ENCODE data around the gene F7. TPM values are rescaled to one million over a fixed set of nuclear protein-coding genes. Genes with fewer than 3 reads are reported as not detected.

F7 gene
- total RNA-seq, 2 experiments from 2014 or later: 0.20 to 0.45 TPM

DNA sequence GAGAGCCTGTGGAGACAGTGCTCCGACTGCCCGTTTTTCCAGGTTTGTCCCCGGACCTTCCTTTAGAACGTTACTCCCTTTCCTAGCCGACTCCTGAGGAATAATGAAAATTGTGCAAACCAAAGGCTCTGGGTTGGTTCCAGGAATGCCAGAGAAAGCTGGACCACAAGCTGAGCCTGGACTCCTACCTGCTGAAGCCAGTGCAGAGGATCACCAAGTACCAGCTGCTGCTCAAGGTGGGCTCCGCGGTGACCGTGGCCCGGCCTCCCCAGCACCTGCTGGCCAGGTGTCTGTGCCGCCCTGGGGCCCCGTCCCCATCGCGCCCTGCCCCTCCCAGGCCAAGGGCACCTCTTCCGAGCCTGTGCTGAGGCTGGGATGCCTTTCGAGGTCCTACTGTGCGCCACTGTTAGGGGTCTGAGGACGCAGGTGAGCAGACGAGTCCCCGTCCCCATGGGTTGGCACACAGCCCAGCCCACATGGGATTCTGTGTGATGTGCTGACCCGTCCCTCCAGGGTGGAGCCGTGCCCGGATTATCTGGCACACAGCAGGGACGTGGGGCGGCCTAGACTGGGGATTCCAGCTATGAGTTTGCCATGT lies 20.5 kb upstream of the F7 start:
- Mint-ChIP-seq H3K4me1 (ENCODE audit: low read depth) (no peaks in the 10 kb centered on the region), H3K36me3 (ENCODE audit: low read depth) (no peaks in the 10 kb centered on the region), H3K27me3 (no peaks in the 10 kb centered on the region), H3K4me3 (no peak overlapping the region), H3K9me3 (no peaks in the 10 kb centered on the region), H3K27ac (no peak overlapping the region)
- intact Hi-C loops (cut with micrococcal nuclease): no loop called here
- no peak for ATAC-seq
- CTCF ChIA-PET: no interaction called here
- TF ChIP-seq CTCF (IDR thresholded peaks at IDR 0.05): no peak
- POLR2A ChIA-PET: no interaction called here
- DNase-seq: no peak

DNA sequence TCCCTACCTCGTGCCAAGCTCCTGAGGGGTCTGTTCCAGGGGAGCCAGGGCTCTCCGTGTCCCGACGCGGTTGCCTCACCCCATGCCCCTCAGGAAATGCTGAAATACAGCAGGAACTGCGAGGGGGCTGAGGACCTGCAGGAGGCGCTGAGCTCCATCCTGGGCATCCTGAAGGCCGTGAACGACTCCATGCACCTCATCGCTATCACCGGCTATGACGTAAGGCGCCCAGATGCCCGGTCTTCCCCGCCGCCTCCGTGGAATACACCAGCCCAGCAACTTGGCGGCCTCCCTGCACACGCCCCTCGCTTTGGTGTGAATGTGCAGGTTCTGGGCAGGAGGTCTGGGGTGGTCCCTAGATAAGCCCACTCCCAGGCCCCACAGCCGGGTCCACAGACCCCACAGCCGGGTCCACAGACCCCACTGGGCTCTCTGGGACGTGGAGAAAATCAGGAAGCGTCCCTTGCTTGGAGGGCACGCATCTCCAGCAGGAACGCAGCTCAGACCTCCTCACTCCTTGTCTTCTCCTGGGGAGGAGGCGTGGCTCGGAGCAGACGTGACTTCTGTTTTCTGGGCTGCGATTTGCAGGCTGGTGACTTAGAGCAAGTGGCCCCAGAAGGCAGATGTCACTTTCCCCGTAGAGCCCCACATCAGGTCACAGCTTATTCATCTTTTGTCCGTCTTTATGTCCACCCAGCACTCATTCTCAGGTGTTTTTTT lies 19.4 kb upstream of the F7 start:
- intact Hi-C loops (cut with micrococcal nuclease): no loop called here
- Mint-ChIP-seq H3K27ac (no peak overlapping the region), H3K27me3 (no peaks in the 10 kb centered on the region), H3K36me3 (ENCODE audit: low read depth) (no peaks in the 10 kb centered on the region), H3K4me1 (ENCODE audit: low read depth) (no peaks in the 10 kb centered on the region), H3K4me3 (no peak overlapping the region), H3K9me3 (no peaks in the 10 kb centered on the region)
- POLR2A ChIA-PET: no interaction called here
- no peak for TF ChIP-seq CTCF (IDR thresholded peaks at IDR 0.05)
- CTCF ChIA-PET: interaction anchor here (1.1 kb wide), 1 partner anchor 8 kb away, joined by 3 read pairs; no protein-coding TSS in a partner anchor
- ATAC-seq (no peak), DNase-seq (no peak)

DNA sequence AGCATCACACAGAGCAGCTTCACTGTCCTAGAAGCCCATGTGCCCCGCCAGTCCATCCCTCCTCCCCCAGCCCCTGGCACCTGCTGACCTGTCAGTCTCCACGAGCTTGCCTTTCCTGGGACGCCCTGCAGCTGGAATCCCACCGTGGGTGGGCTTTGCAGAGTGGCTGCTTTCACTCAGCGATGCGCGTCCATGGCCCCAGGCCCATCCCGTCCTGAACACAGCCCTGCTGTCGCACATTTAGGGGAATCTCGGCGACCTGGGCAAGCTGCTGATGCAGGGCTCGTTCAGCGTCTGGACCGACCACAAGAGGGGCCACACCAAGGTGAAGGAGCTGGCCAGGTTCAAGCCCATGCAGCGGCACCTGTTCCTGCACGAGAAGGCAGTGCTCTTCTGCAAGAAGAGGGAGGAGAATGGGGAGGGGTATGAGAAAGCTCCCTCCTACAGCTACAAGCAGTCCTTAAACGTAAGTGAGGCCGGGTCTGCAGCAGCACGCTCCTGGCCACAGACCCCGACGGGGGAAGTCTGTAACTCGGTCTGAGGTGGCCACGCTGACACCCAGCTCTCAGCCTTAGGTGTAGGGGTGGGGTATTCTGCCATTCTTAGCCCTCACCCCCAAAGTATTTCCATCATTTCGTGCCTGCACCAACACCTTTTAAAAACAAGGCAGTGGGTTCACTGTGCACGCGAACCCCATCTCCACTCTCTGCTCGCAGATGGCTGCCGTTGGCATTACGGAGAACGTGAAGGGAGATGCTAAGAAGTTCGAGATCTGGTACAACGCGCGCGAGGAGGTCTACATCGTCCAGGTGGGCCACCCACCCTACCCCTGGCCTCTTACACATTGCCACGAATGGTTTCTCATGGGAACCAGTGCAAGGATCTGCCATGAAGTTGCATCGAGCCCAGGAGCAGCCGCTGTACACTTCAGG lies 18.3 kb upstream of the F7 start:
- ChIA-PET CTCF (interaction anchor here (1.1 kb wide), 1 partner anchor 9 kb away, joined by 3 read pairs; no protein-coding TSS in a partner anchor), POLR2A (no interaction called here)
- no peaks in the 10 kb centered on the region for H3K9me3 Mint-ChIP-seq
- no peak for ATAC-seq
- no peak for TF ChIP-seq CTCF (IDR thresholded peaks at IDR 0.05)
- no peaks in the 10 kb centered on the region for H3K4me1 Mint-ChIP-seq (ENCODE audit: low read depth)
- intact Hi-C loops (cut with micrococcal nuclease): no loop called here
- no peak overlapping the region for H3K27ac Mint-ChIP-seq
- no peak overlapping the region for H3K4me3 Mint-ChIP-seq
- no peak for DNase-seq
- H3K36me3 Mint-ChIP-seq (ENCODE audit: low read depth): no peaks in the 10 kb centered on the region
- no peaks in the 10 kb centered on the region for H3K27me3 Mint-ChIP-seq

DNA sequence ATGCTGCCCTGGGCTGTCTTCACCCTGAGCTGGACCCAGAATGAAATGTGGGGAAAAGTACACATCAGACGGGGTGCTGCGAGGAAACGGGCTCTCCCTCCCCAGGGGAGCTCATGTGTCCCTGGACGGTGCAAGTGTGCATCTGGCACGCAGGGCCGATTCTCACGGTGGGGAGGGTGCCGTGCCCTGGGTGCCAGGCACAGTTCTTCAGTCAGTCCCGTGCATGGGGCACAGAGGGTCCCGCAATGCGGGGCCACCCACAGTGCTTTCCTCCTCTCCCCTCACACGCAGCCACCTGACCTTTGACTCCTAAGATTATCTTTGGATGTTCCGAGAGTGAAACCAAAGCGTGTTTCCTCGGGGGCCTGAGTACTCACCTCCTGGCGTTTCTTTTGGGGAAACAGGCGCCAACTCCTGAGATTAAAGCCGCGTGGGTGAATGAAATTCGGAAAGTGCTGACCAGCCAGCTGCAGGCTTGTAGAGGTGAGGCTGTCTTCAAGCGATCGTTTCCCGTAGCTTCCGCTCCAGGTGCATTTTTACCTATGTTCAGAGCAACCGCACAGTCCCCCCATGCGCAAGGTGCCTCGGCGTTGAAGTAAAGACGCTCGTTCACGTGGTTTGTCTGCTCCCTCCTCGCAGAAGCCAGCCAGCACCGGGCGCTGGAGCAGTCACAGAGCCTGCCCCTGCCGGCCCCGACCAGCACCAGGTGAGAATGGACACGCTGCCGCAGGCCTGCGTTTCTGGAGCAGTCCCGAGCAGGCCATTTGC lies 17.5 kb upstream of the F7 start:
- no peak for TF ChIP-seq CTCF (IDR thresholded peaks at IDR 0.05)
- Mint-ChIP-seq H3K27ac (no peak overlapping the region), H3K4me3 (no peak overlapping the region), H3K36me3 (ENCODE audit: low read depth) (no peaks in the 10 kb centered on the region), H3K4me1 (ENCODE audit: low read depth) (no peaks in the 10 kb centered on the region), H3K9me3 (no peaks in the 10 kb centered on the region), H3K27me3 (no peaks in the 10 kb centered on the region)
- no peak for DNase-seq
- intact Hi-C loops (cut with micrococcal nuclease): no loop called here
- ATAC-seq: no peak
- ChIA-PET CTCF (interaction anchor here (1.1 kb wide), 1 partner anchor 10 kb away, joined by 3 read pairs; no protein-coding TSS in a partner anchor), POLR2A (no interaction called here)

Data from activated CD8-positive, alpha-beta T cell treated with anti-CD3 and anti-CD28 coated beads for 36 hours (primary cell).